ENCODE data around the gene NAV2. TPM values are rescaled to one million over a fixed set of nuclear protein-coding genes. Genes with fewer than 3 reads are reported as not detected.

Gene NAV2
- total RNA-seq, 4 donors from 2014 or later = 9.6 to 40.0 (median 23.1) TPM

GRCh38 chr11:20000022-20000350 is 287.3 kb downstream of the NAV2 start:
- Histone ChIP-seq H3K4me3 (no peak overlapping the region), H3K9me3 (no peaks in the 10 kb centered on the region), H3K36me3 (no peaks in the 10 kb centered on the region), H3K27me3 (no peaks in the 10 kb centered on the region), H3K4me1 (peaks cover 5 to 16% (median 11%) of the 10 kb centered on the region in 4 donors), H3K27ac (no peak overlapping the region)
- TF ChIP-seq POLR2A (IDR thresholded peaks at IDR 0.05) = no peak
- 40 to 42% methylated on average over 1 to 3 of the region's 3 CpGs for WGBS, 2 donors (ENCODE audit: low coverage in 1 of 2)
- in situ Hi-C loops (cut with MboI; ENCODE audit: low pct_ligation_motif_present in 1 of 4, low pct_unique_long_range_greater_than_20kb in 1 of 4, low sequenced_read_pairs in 3 of 4) (no loop called here), intact Hi-C loops (cut with DNase I; ENCODE audit: low total_unique reads) (no loop called here)
- no peak for DNase-seq

GRCh38 chr11:20000351-20001134 is 287.9 kb downstream of the NAV2 start:
- in situ Hi-C loops (cut with MboI; ENCODE audit: low pct_ligation_motif_present in 1 of 4, low pct_unique_long_range_greater_than_20kb in 1 of 4, low sequenced_read_pairs in 3 of 4) = no loop called here
- DNase-seq = no peak
- H3K27ac ChIP-seq = no peak overlapping the region

GRCh38 chr11:20002312-20003216 is 289.9 kb downstream of the NAV2 start:
- peaks cover 5 to 15% (median 11%) of the 10 kb centered on the region in 4 donors for H3K4me1 ChIP-seq

More at GRCh38 chr11:20000351-20001134, 287.9 kb downstream of the NAV2 start:
- WGBS, 2 donors (ENCODE audit: low coverage in 1 of 2) = 48 to 59% methylated on average over 4 to 13 of the region's 13 CpGs
- intact Hi-C loops (cut with DNase I; ENCODE audit: low total_unique reads) = no loop called here
- H3K4me3 ChIP-seq = no peak overlapping the region
- TF ChIP-seq POLR2AphosphoS5 (IDR thresholded peaks at IDR 0.05) = no peak
- no peak for TF ChIP-seq POLR2A (IDR thresholded peaks at IDR 0.05)
- no peak for TF ChIP-seq EP300 (IDR thresholded peaks at IDR 0.05; ENCODE audit: low read depth)
- TF ChIP-seq CTCF (IDR thresholded peaks at IDR 0.05) = no peak
- peaks cover 5 to 15% (median 11%) of the 10 kb centered on the region in 4 donors for H3K4me1 ChIP-seq
- H3K36me3 ChIP-seq = no peaks in the 10 kb centered on the region
- H3K27me3 ChIP-seq = no peaks in the 10 kb centered on the region
- no peaks in the 10 kb centered on the region for H3K9me3 ChIP-seq

GRCh38 chr11:20003351-20003750 is 290.7 kb downstream of the NAV2 start:
- DNase-seq = no peak
- Histone ChIP-seq H3K9me3 (no peaks in the 10 kb centered on the region), H3K27ac (no peak overlapping the region), H3K4me1 (peaks cover 5 to 20% (median 11%) of the 10 kb centered on the region in 4 donors), H3K36me3 (no peaks in the 10 kb centered on the region), H3K4me3 (no peak overlapping the region), H3K27me3 (no peaks in the 10 kb centered on the region)
- 42 to 51% methylated on average over 3 to 4 of the region's 4 CpGs for WGBS, 2 donors (ENCODE audit: low coverage in 1 of 2)
- intact Hi-C loops (cut with DNase I; ENCODE audit: low total_unique reads) = no loop called here
- in situ Hi-C loops (cut with MboI; ENCODE audit: low pct_ligation_motif_present in 1 of 4, low pct_unique_long_range_greater_than_20kb in 1 of 4, low sequenced_read_pairs in 3 of 4) = no loop called here
- TF ChIP-seq CTCF (IDR thresholded peaks at IDR 0.05) (no peak), POLR2AphosphoS5 (IDR thresholded peaks at IDR 0.05) (no peak), EP300 (IDR thresholded peaks at IDR 0.05; ENCODE audit: low read depth) (no peak), POLR2A (IDR thresholded peaks at IDR 0.05) (no peak)

More at GRCh38 chr11:20002312-20003216, 289.9 kb downstream of the NAV2 start:
- Histone ChIP-seq H3K4me3 (no peak overlapping the region), H3K27ac (no peak overlapping the region), H3K27me3 (no peaks in the 10 kb centered on the region), H3K9me3 (no peaks in the 10 kb centered on the region), H3K36me3 (no peaks in the 10 kb centered on the region)
- WGBS, 2 donors (ENCODE audit: low coverage in 1 of 2) = 84 to 93% methylated on average over 2 to 12 of the region's 12 CpGs
- TF ChIP-seq POLR2AphosphoS5 (IDR thresholded peaks at IDR 0.05) (no peak), POLR2A (IDR thresholded peaks at IDR 0.05) (no peak), EP300 (IDR thresholded peaks at IDR 0.05; ENCODE audit: low read depth) (no peak), CTCF (IDR thresholded peaks at IDR 0.05) (no peak)
- intact Hi-C loops (cut with DNase I; ENCODE audit: low total_unique reads) (no loop called here), in situ Hi-C loops (cut with MboI; ENCODE audit: low pct_ligation_motif_present in 1 of 4, low pct_unique_long_range_greater_than_20kb in 1 of 4, low sequenced_read_pairs in 3 of 4) (no loop called here)
- DNase-seq = no peak

All from transverse colon (tissue), 4 donors.